NCI-H2227 (cell line): ENCODE results near the gene NUBP1.
"Not testable (repeated sequence)": the region's sequence is repeated elsewhere in the genome, so short reads cannot be mapped to it uniquely, and the experiment has no call there.

ENCODE experiments used
- DNase-seq: peaks from one replicate; lab custom pipeline; 2025; ENCODE audit not compliant: unreplicated experiment; lab: John Stamatoyannopoulos, UW

Gene NUBP1

DNA sequence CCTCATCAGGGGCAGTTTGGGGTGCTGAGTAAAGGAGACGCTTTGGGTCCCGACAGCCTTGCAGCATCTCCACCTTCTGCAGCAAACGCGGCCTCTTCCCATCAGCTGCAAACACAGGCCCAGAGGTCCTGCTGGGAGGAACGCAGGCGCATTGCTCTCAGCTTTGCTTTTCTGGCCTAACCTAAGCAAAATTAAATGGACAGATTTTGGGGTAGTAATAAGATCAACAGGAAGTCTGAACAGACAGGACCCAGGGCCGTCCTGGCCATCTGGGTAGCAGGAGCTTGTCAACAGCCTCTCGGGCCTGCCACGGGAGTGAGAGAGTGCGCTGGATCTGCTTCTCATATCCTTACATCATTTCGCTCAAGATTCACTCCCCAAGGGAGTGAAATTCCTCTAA, 7.2 kb downstream of the NUBP1 start:
- DNase-seq = no peak

DNA sequence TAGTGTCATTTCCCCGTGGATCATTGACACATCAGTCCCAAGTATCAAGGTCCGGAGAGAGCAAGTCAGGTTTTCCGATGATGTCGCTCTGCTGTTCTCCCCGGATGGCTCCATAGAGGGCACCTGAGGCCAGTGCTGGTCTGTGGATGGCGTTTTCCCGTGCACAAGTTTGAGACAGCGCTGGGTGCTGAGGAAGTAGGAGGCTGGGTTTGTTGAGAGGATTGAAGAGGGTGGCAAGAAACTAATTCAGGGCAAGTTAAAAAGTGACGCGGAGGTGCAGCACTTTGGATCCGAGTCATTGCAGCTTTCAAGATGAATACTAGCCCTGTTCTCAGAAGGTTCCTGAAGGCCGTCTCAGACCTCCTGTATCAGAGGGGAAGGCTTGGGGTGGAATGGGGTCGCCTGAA, 7.7 kb downstream of the NUBP1 start:
- no peak for DNase-seq

DNA sequence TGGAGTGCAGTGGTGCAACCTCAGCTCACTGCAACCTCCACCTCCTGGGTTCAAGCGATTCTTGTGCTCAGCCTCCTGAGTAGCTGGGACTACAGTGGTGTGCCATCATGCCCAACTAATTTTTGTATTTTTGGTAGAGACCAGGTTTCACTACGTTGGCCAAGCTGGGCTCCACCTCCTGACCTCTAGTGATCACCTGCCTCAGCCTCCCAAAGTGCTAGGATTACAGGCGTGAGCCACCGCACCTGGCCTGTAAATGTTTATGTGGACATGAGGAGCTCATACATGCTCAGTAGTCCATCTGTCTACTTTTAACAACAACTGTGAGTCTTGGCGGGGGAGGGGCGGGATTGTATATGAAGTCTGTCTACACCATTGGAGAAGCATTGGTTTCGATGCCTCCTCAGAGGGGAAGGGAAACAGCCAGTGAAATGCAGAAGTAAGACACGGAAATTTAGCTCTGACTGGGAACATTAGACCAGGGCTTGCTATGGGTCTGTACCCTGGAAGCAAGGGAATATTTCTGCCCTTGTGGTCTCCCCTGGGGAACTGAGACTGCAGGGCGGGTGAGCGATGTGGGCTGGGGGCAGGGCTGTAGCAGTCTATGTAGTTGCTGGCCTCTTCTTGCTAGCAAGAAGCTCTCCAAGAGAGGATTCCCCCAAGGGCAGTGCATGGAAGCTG, 9.3 kb downstream of the NUBP1 start:
- DNase-seq = no peak

DNA sequence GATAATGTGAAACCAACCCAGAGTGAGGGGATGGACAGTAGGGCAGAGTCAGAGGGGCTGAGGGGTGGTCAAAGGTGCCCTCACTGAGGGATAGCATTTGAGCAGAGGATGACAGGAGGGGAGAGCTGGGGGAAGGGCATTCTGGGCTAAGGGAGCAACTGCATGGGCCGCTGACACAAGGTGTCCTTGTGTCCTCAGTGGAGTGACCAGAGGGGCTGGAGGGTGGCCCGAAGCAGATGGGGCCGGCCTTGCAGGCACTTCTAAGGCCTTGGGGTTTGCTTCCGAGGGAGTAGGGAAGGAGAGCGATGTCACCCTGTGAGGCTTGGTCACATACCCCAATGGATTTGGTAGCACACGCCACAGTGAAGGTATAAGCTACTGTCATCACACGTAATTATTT, 10.0 kb downstream of the NUBP1 start:
- DNase-seq = no peak

DNA sequence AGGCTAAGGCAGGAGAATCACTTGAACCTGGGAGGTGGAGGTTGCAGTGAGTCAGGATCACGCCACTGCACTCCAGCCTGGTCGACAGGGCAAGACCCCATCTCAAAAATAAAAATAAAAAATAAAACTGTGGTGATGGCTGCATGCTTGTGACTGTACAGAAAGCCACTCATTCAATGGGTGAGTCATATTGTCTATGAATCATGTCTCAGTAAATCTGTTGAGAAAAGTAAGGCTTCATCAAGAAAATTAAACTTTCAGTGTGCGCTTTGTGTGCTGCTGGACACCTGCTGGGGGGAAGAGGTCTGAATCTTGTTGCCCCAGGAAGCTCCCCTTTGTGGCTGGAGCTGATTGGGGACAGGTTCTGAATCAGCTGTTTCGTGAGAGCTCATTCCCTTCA, 11.3 kb downstream of the NUBP1 start:
- DNase-seq = no peak

DNA sequence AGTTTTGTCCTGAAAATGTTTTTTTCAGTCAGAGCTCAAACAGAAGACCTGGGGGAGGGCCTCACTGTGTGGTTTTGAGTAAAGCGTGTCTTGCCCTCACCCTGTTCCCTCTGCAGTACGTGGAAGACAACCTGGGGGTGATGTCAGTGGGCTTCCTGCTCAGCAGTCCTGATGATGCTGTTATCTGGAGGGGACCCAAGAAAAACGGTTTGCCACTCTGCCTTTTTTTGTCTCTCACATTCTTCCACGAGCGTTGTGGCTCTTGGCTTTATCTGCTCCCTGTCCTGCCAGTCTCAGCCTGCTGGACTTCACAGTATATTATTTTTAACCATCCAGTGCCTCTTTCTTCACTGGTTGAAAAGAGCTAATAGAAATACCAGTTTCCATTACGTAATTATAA, 12.9 kb downstream of the NUBP1 start:
- DNase-seq = no peak

DNA sequence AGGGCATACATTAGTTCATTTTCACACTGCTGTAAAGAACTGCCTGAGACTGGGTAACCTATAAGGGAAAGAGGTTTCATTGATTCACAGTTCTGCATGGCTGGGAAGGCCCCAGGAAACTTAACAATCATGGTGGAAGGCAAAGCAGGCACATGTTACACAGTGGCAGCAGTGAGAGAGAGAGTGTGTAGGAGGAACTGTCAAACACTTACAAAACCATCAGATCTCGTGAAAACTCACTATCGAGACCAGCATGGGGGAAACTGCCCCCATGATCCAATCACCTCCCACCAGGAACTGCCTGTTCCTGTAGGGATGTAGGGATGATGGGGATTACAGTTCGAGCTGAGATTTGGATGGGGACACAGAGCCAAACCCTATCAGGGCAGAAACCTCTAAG, 17.2 kb downstream of the NUBP1 start:
- DNase-seq = no peak

DNA sequence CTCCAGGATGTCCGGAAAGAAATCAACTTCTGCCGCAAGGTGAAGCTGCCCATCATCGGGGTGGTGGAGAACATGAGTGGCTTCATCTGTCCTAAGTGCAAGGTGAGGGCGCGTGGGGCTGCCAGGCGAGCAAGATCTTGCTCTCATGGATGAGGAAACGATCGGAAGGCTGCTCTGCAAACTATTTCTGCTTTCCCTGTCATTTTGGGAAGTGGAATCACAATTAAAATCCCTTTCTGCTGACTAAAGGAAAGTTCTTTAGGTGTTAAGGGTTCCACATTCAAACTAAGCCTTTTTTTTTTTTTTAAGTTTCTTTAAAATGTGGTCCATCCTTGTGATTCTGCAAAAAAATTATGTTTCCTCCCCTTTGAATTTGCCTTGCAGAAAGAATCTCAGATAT, 17.7 kb downstream of the NUBP1 start:
- no peak for DNase-seq

DNA sequence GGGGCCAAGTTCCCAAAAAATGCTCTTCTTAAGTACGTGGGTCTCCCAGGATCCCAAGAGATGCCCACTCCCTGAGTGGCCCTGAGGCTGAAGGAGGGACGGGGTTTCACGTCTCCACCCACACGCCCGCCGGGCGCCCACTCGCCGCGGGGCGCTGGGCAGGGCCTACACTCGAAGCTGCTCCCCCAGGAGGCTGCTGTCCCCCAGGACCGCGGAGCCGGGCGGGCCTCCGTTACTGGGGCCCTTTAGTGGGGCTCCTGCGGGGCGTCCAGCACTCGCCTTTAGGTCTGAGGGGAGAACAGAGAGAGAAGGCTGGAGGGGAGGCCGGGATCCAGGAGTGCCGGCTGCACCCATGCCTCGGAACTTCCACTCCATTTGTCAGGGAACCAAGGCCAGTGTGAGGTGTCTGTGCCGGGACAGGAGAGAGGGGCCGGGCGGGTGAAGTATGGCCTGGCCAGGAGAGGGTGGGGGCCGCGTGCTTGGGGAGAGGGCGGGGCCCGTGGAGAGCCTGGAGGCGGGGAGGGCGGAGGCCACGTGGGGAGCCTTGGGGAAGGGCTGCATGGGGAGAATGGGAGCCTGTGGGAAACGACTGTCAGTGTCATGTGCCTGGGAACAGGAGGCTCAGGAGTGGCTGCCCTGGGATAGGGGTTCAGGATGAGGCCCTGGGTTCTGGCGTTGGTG, 18.8 kb downstream of the NUBP1 start:
- no peak for DNase-seq

DNA sequence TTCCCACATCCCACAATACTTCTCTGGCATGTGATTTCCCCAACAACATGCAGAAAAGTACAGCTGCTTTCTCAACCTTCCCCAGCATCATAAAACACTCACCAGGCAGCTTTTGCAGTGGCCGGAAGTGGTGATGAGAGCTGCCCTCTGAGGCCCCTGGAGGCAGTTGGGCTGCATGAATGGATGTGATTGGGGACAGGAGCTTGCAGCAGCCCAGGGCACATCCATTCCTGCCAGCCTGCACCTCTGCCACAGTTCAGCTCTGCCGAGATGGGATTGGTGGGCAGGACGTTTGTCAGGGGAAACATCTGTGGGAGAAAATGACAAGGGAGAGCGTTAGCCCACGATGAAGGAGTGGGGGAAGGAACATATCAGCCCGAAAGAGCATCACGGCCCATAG, 19.8 kb downstream of the NUBP1 start:
- DNase-seq = no peak

DNA sequence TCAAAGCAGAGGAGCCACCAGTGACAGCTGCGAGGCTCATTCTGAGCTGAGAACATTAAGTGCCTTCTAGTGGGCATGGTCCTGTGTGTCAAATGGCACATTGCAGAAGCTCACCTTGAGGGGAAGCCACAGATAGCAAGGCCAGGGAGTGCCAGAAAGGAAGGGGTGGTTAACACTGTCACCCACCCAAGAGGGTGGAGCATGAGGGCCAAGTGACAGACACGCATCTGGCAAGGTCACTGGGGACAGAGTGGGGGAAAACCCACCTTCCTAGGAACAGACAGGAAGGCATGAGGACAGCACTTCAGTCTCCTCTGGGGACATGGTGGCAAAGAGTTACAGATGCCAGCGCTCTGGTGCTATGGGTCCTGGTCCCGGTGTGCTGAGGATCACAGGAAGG, 22.1 kb downstream of the NUBP1 start:
- DNase-seq = no peak

DNA sequence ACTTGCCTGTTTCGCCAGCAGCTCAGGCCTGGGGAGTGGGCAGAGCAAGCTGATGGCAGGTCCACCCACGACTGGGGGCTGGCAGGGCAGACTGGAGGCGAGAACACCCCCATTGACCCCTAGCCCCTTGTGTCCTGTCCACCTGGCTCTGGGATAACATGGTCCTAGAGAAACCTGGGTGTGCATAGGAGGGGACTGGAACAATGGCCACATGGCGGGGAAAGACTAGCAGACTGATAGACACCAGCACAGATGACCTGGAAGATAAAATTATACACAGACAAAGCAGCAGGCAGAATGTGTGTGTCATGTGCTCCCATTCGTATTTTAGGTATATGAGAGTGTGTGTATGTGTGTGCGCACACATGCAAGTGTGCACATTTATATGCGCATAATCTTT, 23.5 kb downstream of the NUBP1 start:
- no peak for DNase-seq

DNA sequence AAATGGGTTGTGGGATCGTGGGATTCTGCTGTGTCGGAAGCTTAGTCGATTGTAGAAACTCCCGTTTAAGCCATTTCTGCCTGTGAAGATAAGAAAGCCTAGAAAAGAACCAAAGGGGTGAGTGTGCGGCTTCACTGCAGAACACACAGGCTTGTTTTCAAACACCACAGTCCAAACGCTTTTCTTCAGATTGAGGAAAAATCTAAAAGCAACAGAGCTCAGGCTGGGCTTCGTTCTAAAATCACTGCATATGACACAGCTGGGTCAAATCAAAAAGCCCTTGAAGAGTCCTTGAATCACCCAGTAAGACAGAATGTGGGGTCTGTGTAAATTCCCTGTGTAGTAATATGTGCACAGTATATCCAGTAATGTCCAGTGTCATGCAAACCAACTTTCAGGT, 25.7 kb downstream of the NUBP1 start:
- no peak for DNase-seq

DNA sequence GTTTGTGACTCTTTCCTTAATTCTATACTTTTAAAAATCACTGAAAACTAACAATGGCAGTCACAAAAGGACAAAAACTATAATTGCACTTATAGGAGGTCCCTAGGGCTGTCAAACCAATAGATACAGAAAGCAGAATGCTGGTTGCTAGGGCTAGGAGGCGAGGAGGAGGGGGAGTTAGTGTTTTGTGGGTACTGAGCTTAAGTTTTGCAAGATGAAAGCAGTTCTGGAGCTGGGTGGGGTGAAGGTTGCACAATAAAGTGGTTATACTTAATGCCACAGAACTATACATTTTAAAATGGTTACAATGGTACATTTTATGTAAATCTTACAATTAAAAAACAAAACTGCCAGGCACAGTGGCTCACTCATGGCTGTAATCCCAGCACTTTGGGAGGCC, 27.3 kb downstream of the NUBP1 start:
- DNase-seq = no peak

DNA sequence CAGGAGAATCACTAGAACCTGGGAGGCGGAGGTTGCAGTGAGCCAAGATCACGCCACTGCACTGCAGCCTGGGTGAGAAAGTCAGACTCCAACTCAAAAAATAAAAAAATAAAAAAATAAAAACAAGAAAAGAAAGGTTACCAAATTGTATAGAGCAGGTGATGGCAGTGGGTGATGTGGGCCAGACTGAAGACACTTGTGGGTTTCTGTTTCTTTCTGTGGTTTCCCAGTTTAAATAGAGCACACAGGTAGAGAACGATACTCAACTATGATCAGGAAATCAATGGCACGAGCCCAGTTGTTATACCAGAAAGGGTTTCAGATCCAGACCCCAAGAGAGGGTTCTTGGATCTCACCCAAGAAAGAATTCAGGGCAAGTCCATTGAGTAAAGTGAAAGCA, 32.6 kb downstream of the NUBP1 start:
- DNase-seq = no peak

DNA sequence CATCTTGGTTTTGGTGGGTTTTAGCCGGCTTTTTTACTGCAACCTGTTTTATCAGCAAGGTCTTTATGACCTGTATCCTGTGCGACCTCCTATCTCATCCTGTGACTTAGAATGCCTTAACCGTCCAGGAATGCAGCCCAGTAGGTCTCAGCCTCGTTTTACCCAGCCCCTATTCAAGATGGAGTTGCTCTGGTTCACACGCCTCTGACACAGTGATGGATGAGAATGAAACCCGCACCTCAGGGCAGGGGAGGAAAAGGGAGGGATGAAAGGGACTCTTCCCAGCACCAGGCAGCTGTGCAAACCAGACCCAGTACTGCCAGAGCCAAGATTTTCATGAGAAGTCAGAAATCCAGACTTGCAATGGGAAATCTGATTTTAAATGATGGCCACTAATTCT, 33.3 kb downstream of the NUBP1 start:
- DNase-seq = not testable (repeated sequence)

DNA sequence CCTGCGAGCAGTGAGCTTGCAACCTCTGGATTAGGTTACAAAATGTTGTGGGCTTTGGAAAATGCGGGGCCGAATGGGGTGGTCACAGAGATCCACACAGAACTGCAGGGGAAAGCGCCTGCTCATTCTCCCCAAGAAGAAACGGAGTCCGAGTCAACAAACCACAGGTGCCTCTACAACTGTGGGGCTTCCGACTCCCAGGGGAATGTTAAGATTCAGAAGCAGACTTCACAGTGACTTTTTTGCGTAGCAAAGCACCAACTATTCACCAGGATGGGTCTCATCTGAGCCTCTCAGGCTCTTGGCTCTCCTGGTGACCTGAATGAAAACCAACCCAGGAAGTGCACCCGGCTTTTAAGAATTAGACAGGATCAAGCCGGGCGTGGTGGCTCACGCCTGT, 33.7 kb downstream of the NUBP1 start:
- DNase-seq = no peak

DNA sequence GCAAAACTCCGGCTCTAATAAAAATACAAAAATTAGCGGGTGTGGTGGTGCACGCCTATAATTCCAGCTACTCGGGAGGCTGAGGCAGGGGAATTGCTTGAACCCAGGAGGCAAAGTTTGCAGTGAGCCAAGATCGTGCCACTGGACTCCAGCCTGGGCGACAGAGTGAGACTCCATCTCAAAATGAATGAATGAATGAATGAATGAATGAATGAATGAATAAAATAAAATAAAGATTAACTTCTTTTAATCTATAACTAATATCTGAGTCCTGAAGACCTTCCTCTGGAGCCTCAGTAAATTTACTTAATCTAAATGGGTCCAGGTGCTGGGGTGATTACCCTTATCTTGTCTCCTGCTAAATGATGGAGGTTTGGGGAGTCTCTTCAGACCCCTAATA, 36.3 kb downstream of the NUBP1 start:
- not testable (repeated sequence) for DNase-seq

DNA sequence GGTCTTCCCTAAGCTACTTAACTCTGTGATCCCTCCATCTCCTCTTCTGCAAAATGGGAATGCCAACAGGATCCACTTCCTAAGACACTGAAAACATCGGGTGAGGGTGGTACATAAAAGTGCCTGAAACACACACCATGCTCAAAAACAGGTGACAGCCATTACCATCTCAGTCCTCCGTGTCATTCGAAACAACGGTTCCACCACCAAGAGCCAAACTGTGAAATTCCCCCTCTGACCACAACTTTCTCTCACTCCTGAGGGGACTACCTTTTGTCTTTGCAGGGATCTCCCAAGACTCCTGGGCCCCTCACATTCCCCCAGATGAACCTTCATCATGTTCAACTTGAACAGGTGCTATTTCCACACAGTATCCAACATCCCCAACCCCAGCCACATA, 37.0 kb downstream of the NUBP1 start:
- DNase-seq = no peak

DNA sequence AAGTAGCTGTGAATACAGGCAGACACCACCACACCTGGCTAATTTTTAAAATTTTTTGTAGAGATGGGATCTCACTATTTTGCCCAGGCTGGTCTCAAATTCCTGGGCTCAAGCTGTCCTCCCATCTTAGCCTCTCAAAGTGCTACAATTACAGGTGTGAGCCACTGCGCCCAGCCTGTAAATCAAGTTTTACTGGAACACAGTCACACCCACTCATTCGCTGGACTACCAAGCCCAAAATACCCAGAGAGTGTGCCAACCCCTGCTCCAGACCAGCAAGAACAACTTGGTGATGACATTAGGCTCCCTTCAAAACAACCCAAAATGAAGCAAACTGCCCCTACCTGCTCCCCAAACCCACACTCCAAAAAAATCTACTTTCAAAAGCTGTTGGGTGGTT, 39.0 kb downstream of the NUBP1 start:
- no peak for DNase-seq

DNA sequence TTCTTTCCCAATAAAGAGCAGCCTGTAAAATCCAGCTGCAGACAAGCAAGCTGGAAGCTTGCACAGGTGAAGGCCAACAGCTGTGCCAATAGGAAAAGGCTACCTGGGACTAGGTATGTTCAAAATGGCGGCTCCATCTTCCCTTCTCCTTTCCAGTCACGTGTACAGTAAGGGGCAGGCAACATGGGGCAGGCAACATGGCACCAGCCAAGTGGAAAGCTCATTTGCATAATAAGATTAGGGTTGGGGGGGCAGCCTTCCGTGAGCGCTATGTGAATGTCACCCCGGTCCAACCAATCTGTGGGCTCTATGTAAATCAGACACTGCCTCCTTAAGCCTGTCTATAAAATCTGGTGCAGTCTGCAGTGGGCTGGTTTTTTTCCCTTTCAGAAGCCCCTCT, 43.7 kb downstream of the NUBP1 start:
- no peak for DNase-seq

DNA sequence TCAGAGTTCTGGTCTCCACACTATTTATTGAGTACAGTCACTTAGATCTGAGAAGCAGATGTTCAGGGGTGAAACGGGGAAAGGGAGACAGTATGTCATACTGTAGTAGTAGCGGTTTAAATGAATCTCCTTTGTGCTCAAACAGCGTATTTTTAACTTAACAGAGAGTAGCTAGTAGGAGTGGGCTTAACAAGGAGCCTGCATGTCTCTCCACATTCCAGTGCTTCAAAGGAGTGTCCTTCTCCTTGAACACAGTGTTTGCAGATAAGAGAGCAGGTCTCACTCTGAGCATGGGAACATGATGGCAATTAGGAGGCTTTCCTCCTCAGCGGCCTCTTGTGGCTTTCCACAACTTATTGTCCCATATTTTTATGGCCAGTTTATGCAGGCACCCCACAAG, 45.0 kb downstream of the NUBP1 start:
- not testable (repeated sequence) for DNase-seq

DNA sequence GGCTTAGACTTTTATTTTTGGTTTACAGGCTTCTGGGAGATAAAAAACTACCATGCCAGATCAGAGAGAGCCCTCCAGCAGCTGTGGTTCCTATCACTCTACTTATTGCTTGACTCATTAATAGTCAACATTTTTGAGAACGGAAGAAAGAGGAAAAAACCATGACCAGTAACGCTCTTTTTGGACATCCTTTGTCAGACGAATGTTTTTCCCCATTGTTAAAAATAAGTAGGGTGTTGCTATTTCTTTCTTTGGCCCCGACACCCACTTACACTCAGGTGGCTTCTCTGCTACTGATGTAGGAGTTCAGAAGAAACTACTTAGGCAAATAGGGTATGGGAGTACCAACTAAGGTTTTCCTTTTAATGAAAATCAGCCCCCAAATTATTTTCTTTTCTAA, 47.4 kb downstream of the NUBP1 start:
- DNase-seq = no peak
